Hepatocyte (in vitro differentiated cells): ENCODE measurements around the gene SLC14A1.

Experiments used
- EZH2phosphoT487 ChIP-seq: fragments of 200-600 bp; sonication (generic); IDR thresholded peaks from one replicate; pipeline ENCODE4 v1.6.1; 2018; ENCODE audit warnings: antibody characterized with exemption, mild to moderate bottlenecking, low read depth, moderate library complexity; ENCODE audit not compliant: unreplicated experiment, severe bottlenecking
- TF ChIP-seq, protein P1 (sequence below): fragments of 200-600 bp; sonication (generic); IDR thresholded peaks from 2 replicates; pipeline ENCODE4 v1.5.1; 2016; ENCODE audit warnings: antibody characterized with exemption, mild to moderate bottlenecking; ENCODE audit not compliant: poor library complexity

DNA sequence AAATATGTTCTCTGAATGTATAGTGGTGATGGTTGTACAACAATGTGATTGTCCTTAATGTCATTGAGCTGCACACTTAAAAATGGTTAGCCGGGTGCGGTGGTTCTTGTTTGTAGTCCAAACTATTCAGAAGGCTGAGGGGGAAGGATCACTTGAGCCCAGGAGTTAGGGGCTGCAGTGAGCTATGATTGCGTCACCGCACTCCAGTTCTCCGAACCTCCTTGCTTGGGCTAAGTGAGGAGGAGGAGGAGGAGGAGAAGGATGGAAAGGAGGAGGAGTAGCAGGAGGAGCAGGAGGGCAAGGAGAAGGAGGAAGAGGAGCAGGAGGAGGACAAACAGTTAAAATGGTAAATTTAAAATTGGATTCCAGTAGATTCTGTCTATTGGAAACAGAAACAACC lies 10.5 kb downstream of the SLC14A1 start:
- TF ChIP-seq, protein P1, sequence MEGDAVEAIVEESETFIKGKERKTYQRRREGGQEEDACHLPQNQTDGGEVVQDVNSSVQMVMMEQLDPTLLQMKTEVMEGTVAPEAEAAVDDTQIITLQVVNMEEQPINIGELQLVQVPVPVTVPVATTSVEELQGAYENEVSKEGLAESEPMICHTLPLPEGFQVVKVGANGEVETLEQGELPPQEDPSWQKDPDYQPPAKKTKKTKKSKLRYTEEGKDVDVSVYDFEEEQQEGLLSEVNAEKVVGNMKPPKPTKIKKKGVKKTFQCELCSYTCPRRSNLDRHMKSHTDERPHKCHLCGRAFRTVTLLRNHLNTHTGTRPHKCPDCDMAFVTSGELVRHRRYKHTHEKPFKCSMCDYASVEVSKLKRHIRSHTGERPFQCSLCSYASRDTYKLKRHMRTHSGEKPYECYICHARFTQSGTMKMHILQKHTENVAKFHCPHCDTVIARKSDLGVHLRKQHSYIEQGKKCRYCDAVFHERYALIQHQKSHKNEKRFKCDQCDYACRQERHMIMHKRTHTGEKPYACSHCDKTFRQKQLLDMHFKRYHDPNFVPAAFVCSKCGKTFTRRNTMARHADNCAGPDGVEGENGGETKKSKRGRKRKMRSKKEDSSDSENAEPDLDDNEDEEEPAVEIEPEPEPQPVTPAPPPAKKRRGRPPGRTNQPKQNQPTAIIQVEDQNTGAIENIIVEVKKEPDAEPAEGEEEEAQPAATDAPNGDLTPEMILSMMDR, result no peak
- no peak for TF ChIP-seq EZH2phosphoT487
